CD8-positive, alpha-beta memory T cell (primary cell): ENCODE data around the gene CILP2. TPM values are rescaled to one million over a fixed set of nuclear protein-coding genes. Genes with fewer than 3 reads are reported as not detected.
A peak's percentile ranks its signal among the peaks of the same experiment; 100 is the strongest.

ENCODE experiments used
- CTCF ChIA-PET: fragments of 350-600 bp; sonication (Branson Sonifier 250); formaldehyde crosslinking; loops from one replicate; lab custom pipeline; 2021; ENCODE audit warnings: antibody characterized with exemption; lab: Charles Lee
- POLR2A ChIA-PET: fragments of 350-600 bp; sonication (Branson Sonifier 250); formaldehyde crosslinking; loops from one replicate; lab custom pipeline; 2021; ENCODE audit warnings: antibody characterized with exemption; lab: Charles Lee
- DNase-seq, 5 donors: peaks; one replicate each; pipeline versions ENCODE4 v3.0.0 to v3.0.0-alpha.2; 2020 to 2022; ENCODE audit warnings: mixed read lengths in 1 of 5
- H3K27ac ChIP-seq: one replicate; pipeline ENCODE4 v1.7.0; 2013; ENCODE audit warnings: low read depth, mild to moderate bottlenecking, low read length, moderate library complexity
- H3K27me3 ChIP-seq: 2 replicates; pipeline ENCODE4 v1.7.0; 2013; ENCODE audit warnings: low read length, mild to moderate bottlenecking; ENCODE audit not compliant: insufficient read depth, poor library complexity, severe bottlenecking
- H3K36me3 ChIP-seq: 2 replicates; pipeline ENCODE4 v1.7.0; 2013; ENCODE audit warnings: mild to moderate bottlenecking, low read length, moderate library complexity; ENCODE audit not compliant: insufficient read depth
- H3K4me1 ChIP-seq: 2 replicates; pipeline ENCODE4 v1.7.0; 2013; ENCODE audit warnings: mild to moderate bottlenecking, low read length, moderate library complexity; ENCODE audit not compliant: insufficient read depth
- H3K4me3 ChIP-seq: 2 replicates; pipeline ENCODE4 v1.7.0; 2013; ENCODE audit warnings: mild to moderate bottlenecking, low read length
- H3K9me3 ChIP-seq: 2 replicates; pipeline ENCODE4 v1.7.0; 2013; ENCODE audit warnings: mild to moderate bottlenecking, low read length
- H3K27ac Mint-ChIP-seq, 8 donors: one replicate each; pipeline ENCODE4 v1.8.0; 2020 to 2021; ENCODE audit warnings: mixed read lengths in 8 of 8, mild to moderate bottlenecking in 6 of 8, inconsistent platforms in 3 of 8, moderate library complexity in 3 of 8
- H3K27me3 Mint-ChIP-seq, 2 donors: one replicate each; pipeline ENCODE4 v1.8.0; 2020 to 2021; ENCODE audit warnings: mixed read lengths in 2 of 2, mild to moderate bottlenecking in 1 of 2, moderate library complexity in 1 of 2
- H3K36me3 Mint-ChIP-seq, 3 donors: one replicate each; pipeline ENCODE4 v1.8.0; 2020 to 2021; ENCODE audit warnings: mixed read lengths in 3 of 3, inconsistent platforms in 1 of 3, mild to moderate bottlenecking in 1 of 3
- H3K4me1 Mint-ChIP-seq, 3 donors: one replicate each; pipeline ENCODE4 v1.8.0; 2020 to 2021; ENCODE audit warnings: mixed read lengths in 3 of 3, inconsistent platforms in 1 of 3, mild to moderate bottlenecking in 1 of 3
- H3K4me3 Mint-ChIP-seq, 7 donors: one replicate each; pipeline ENCODE4 v1.8.0; 2020 to 2021; ENCODE audit warnings: mixed read lengths in 7 of 7, mild to moderate bottlenecking in 6 of 7, moderate library complexity in 4 of 7, inconsistent platforms in 2 of 7
- H3K9me3 Mint-ChIP-seq, 5 donors: one replicate each; pipeline ENCODE4 v1.8.0; 2020 to 2022; ENCODE audit warnings: mixed read lengths in 5 of 5, mild to moderate bottlenecking in 3 of 5, moderate library complexity in 2 of 5, inconsistent platforms in 1 of 5
- polyA plus RNA-seq: library from polyadenylated mRNA; unstranded; fragments of 300-500 nt; fragmentation: Illumina TruSeq; gene quantifications from one replicate; pipeline ENCODE4 v1.2.3, GENCODE V29; 2021
- total RNA-seq, 2 experiments: library from RNA; stranded (reverse); gene quantifications; one replicate each; pipeline ENCODE4 v1.2.3, GENCODE V29; 2021

CILP2 gene
- total and polyA plus RNA-seq, 3 experiments from 2014 or later = 0.07 to 0.33 (median 0.11) TPM

DNA sequence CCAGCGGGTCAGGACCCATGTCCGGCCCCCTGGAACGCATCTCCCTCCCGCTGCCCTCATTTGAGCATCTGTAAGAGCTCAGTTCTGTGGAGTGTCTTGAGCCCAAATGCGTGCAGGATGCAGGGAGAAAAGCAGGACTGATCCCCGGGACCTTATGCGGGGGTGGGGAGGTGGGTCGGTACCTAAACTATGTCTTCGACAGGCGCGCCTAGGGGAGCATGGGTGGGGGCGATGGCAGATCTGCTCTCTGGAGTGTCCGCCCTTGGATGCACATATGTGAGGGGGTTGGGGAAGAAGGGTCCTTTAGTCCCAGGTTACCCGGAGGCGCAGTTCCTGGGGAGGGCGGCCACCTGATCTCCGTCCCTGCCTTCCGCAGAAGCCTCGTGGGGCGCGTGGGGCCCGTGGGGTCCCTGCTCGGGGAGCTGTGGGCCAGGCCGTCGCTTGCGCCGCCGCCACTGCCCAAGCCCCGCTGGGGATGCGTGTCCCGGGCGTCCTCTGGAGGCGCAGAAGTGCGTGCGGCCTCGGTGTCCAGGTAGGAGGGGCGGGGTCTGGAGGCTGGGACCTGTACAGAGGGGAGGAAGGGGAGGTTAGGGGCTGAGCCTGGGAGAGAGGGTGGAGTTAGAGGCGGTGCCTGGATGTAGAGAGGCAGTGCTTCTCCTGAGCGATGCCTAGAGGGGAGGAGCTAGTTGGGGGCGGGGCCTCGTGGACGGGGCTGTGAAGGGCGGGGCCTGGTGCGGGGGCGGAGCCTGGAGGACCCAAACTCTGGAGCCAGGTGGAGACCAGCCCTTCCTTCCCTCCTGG, 2.9 kb downstream of the CILP2 start:
- Histone ChIP-seq H3K27ac (no peak overlapping the region), H3K4me1 (peaks cover 24% of the 10 kb centered on the region), H3K9me3 (no peaks in the 10 kb centered on the region), H3K27me3 (peaks cover 3% of the 10 kb centered on the region), H3K36me3 (no peaks in the 10 kb centered on the region), H3K4me3 (peak overlapping the region; percentile 50)
- Mint-ChIP-seq H3K27me3 (peaks cover 3 to 4% of the 10 kb centered on the region in 2 donors), H3K4me3 (peak overlapping the region; percentile 57 to 90 (median 77)), H3K36me3 (no peaks in the 10 kb centered on the region), H3K4me1 (peaks cover 18 to 42% (median 23%) of the 10 kb centered on the region in 3 donors), H3K9me3 (peaks cover 0 to 3% (median 0%) of the 10 kb centered on the region in 5 donors), H3K27ac (peak overlapping the region in 3 of 8 donors; percentile 37 to 86 (median 54))
- DNase-seq = peak; percentile 58 to 77 (median 62)
- ChIA-PET CTCF (interaction anchor here (1.0 to 1.3 kb wide), 3 partner anchors 9 to 103 kb away, joined by 3 to 4 read pairs (median 3); no protein-coding TSS in a partner anchor), POLR2A (interaction anchor here (0.6 kb wide), 1 partner anchor 123 kb away, joined by 3 read pairs; the partner anchor contains the start of gene ATP13A1)

GRCh38 chr19:19541616-19542015, 3.6 kb downstream of the CILP2 start:
- H3K9me3 ChIP-seq = no peaks in the 10 kb centered on the region
- Mint-ChIP-seq H3K4me1 (peaks cover 18 to 42% (median 23%) of the 10 kb centered on the region in 3 donors), H3K27ac (no peak overlapping the region), H3K27me3 (peaks cover 3 to 4% of the 10 kb centered on the region in 2 donors), H3K9me3 (peaks cover 0 to 3% (median 0%) of the 10 kb centered on the region in 5 donors), H3K36me3 (no peaks in the 10 kb centered on the region), H3K4me3 (peak overlapping the region in 5 of 7 donors; percentile 73 to 90 (median 77))
- DNase-seq = no peak
- POLR2A ChIA-PET = interaction anchor here (0.6 kb wide), 1 partner anchor 122 kb away, joined by 3 read pairs; the partner anchor contains the start of gene ATP13A1
- H3K4me3 ChIP-seq = no peak overlapping the region
- peaks cover 3% of the 10 kb centered on the region for H3K27me3 ChIP-seq
- CTCF ChIA-PET = interaction anchor here (1.0 to 1.3 kb wide), 2 partner anchors 9 to 21 kb away, joined by 3 to 4 read pairs; no protein-coding TSS in a partner anchor
- no peak overlapping the region for H3K27ac ChIP-seq
- H3K4me1 ChIP-seq = peaks cover 24% of the 10 kb centered on the region
- no peaks in the 10 kb centered on the region for H3K36me3 ChIP-seq

DNA sequence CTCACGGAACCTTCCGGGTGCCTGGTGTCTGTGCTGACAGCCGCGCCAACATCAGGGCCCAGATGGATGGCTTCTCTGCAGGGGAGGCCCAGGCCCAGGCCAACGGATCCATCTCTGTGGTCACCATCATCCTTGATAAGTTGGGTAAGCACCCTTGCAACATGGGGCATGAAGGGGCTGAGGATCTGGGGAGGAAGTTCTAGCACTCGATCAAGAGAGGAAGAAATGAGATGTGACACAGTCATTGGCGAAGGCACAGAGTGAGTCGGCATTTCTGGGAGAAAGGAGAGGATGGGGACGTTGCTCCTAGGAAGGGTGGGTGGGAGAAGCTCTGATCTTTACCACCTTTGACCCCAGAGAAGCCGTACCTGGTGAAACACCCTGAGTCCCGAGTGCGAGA, 4.4 kb downstream of the CILP2 start:
- no peak for DNase-seq
- Mint-ChIP-seq H3K27me3 (peaks cover 3 to 4% of the 10 kb centered on the region in 2 donors), H3K36me3 (no peaks in the 10 kb centered on the region), H3K4me1 (peaks cover 18 to 37% (median 22%) of the 10 kb centered on the region in 3 donors), H3K4me3 (peak overlapping the region in 2 of 7 donors; percentile 6 to 41), H3K27ac (no peak overlapping the region), H3K9me3 (peaks cover 0 to 3% (median 0%) of the 10 kb centered on the region in 5 donors)
- ChIA-PET POLR2A (no interaction called here), CTCF (interaction anchor here (3.4 kb wide), 1 partner anchor 12 kb away, joined by 13 read pairs; no protein-coding TSS in a partner anchor)
- no peak overlapping the region for H3K27ac ChIP-seq
- H3K9me3 ChIP-seq = no peaks in the 10 kb centered on the region
- peaks cover 24% of the 10 kb centered on the region for H3K4me1 ChIP-seq
- H3K36me3 ChIP-seq = no peaks in the 10 kb centered on the region
- peaks cover 3% of the 10 kb centered on the region for H3K27me3 ChIP-seq
- H3K4me3 ChIP-seq = no peak overlapping the region

DNA sequence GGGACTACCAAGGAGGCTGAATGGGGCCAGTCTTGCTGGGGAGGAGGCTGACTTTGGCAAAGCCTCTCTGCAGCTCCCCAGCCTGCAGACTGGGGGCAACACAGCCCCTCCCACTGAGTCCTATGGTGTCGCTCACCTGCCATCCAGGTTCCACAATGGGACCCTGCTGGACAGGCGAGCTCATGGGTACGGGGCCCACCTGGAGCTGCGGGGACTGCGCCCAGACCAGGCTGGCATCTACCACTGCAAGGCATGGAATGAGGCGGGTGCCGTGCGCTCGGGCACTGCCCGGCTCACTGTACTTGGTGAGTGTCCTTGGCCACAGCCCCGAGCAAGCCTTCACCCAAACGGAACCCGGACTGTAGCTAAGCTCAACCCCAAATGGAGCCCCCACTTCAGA, 5.0 kb downstream of the CILP2 start:
- ChIA-PET CTCF (interaction anchor here (1.0 to 3.4 kb wide), 2 partner anchors 11 kb away, joined by 3 to 13 read pairs; no protein-coding TSS in a partner anchor), POLR2A (no interaction called here)
- Histone ChIP-seq H3K27ac (no peak overlapping the region), H3K4me3 (no peak overlapping the region), H3K27me3 (peaks cover 3% of the 10 kb centered on the region), H3K36me3 (no peaks in the 10 kb centered on the region), H3K9me3 (no peaks in the 10 kb centered on the region), H3K4me1 (peaks cover 24% of the 10 kb centered on the region)
- DNase-seq = no peak
- Mint-ChIP-seq H3K36me3 (no peaks in the 10 kb centered on the region), H3K4me1 (peaks cover 16 to 33% (median 18%) of the 10 kb centered on the region in 3 donors), H3K4me3 (no peak overlapping the region), H3K27me3 (peaks cover 0 to 4% of the 10 kb centered on the region in 2 donors), H3K9me3 (peaks cover 0 to 3% (median 0%) of the 10 kb centered on the region in 5 donors), H3K27ac (no peak overlapping the region)

DNA sequence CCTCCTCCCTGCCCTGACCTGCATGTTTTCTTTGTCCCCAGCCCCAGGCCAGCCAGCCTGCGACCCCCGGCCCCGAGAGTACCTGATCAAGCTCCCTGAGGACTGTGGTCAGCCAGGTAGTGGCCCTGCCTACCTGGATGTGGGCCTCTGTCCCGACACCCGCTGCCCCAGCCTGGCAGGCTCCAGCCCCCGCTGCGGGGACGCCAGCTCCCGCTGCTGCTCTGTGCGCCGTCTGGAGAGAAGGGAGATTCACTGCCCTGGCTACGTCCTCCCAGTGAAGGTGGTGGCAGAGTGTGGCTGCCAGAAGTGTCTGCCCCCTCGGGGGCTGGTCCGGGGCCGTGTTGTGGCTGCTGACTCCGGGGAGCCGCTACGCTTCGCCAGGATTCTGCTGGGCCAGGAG, 5.6 kb downstream of the CILP2 start:
- ChIA-PET CTCF (interaction anchor here (1.0 to 3.4 kb wide), 2 partner anchors 11 to 12 kb away, joined by 3 to 13 read pairs; no protein-coding TSS in a partner anchor), POLR2A (no interaction called here)
- H3K9me3 Mint-ChIP-seq = peaks cover 0 to 3% (median 0%) of the 10 kb centered on the region in 5 donors
- Histone ChIP-seq H3K4me3 (no peak overlapping the region), H3K4me1 (peaks cover 21% of the 10 kb centered on the region), H3K36me3 (no peaks in the 10 kb centered on the region), H3K27ac (no peak overlapping the region), H3K27me3 (peaks cover 3% of the 10 kb centered on the region), H3K9me3 (no peaks in the 10 kb centered on the region)
- peaks cover under 1 to 4% of the 10 kb centered on the region in 2 donors for H3K27me3 Mint-ChIP-seq
- H3K36me3 Mint-ChIP-seq = no peaks in the 10 kb centered on the region
- no peak overlapping the region for H3K27ac Mint-ChIP-seq
- H3K4me1 Mint-ChIP-seq = peaks cover 13 to 30% (median 16%) of the 10 kb centered on the region in 3 donors
- H3K4me3 Mint-ChIP-seq = no peak overlapping the region
- peak in 1 of 5 donors; percentile 44 for DNase-seq

DNA sequence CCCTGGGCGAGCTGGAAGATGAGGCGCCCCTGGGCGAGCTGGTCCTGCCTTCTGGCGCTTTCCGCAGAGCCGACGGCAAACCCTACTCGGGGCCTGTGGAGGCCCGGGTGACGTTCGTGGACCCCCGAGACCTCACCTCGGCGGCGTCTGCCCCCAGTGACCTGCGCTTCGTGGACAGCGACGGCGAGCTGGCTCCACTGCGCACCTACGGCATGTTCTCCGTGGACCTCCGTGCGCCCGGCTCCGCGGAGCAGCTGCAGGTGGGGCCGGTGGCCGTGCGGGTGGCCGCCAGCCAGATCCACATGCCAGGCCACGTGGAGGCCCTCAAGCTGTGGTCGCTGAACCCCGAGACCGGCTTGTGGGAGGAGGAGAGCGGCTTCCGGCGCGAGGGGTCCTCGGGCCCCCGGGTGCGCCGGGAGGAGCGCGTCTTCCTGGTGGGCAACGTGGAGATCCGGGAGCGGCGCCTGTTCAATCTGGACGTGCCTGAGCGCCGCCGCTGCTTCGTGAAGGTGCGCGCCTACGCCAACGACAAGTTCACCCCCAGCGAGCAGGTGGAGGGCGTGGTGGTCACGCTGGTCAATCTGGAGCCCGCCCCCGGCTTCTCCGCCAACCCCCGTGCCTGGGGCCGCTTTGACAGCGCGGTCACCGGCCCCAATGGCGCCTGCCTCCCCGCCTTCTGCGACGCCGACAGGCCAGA, 6.3 kb downstream of the CILP2 start:
- Histone ChIP-seq H3K4me3 (no peak overlapping the region), H3K27ac (no peak overlapping the region), H3K36me3 (no peaks in the 10 kb centered on the region), H3K4me1 (peaks cover 17% of the 10 kb centered on the region), H3K27me3 (peaks cover 3% of the 10 kb centered on the region), H3K9me3 (no peaks in the 10 kb centered on the region)
- no peak overlapping the region for H3K4me3 Mint-ChIP-seq
- H3K4me1 Mint-ChIP-seq = peaks cover 9 to 23% (median 10%) of the 10 kb centered on the region in 3 donors
- no peak overlapping the region for H3K27ac Mint-ChIP-seq
- no peaks in the 10 kb centered on the region for H3K9me3 Mint-ChIP-seq
- H3K36me3 Mint-ChIP-seq = no peaks in the 10 kb centered on the region
- peaks cover 4% of the 10 kb centered on the region in 2 donors for H3K27me3 Mint-ChIP-seq
- POLR2A ChIA-PET = no interaction called here
- no peak for DNase-seq
- CTCF ChIA-PET = interaction anchor here (3.4 kb wide), 1 partner anchor 10 kb away, joined by 13 read pairs; no protein-coding TSS in a partner anchor

DNA sequence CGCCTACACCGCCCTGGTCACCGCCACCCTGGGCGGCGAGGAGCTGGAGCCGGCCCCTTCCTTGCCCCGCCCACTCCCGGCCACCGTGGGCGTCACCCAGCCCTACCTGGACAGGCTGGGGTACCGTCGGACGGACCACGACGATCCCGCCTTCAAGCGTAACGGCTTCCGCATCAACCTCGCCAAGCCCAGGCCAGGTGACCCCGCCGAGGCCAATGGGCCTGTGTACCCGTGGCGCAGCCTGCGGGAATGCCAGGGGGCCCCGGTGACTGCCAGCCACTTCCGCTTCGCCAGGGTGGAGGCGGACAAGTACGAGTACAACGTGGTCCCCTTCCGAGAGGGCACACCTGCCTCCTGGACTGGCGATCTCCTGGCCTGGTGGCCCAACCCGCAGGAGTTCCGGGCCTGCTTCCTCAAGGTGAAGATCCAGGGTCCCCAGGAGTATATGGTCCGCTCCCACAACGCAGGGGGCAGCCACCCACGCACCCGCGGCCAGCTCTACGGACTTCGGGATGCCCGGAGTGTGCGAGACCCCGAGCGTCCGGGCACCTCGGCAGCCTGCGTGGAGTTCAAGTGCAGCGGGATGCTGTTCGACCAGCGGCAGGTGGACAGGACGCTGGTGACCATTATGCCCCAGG, 7.0 kb downstream of the CILP2 start:
- no peak overlapping the region for H3K4me3 ChIP-seq
- Mint-ChIP-seq H3K9me3 (no peaks in the 10 kb centered on the region), H3K36me3 (no peaks in the 10 kb centered on the region), H3K27ac (no peak overlapping the region), H3K27me3 (peaks cover 4 to 7% of the 10 kb centered on the region in 2 donors), H3K4me1 (peaks cover 9 to 19% (median 10%) of the 10 kb centered on the region in 3 donors), H3K4me3 (no peak overlapping the region)
- ChIA-PET CTCF (interaction anchor here (3.4 kb wide), 1 partner anchor 9 kb away, joined by 13 read pairs; no protein-coding TSS in a partner anchor), POLR2A (no interaction called here)
- H3K9me3 ChIP-seq = no peaks in the 10 kb centered on the region
- no peaks in the 10 kb centered on the region for H3K36me3 ChIP-seq
- peaks cover 3% of the 10 kb centered on the region for H3K27me3 ChIP-seq
- no peak for DNase-seq
- no peak overlapping the region for H3K27ac ChIP-seq
- peaks cover 17% of the 10 kb centered on the region for H3K4me1 ChIP-seq
